Spleen (tissue), 7 donors: ENCODE results near the gene LRBA.

Experiments
- POLR2A ChIP-seq, 3 donors: fragments of 450-650 bp; IDR thresholded peaks; one replicate each; pipeline ENCODE4 v1.5.1; 2017; ENCODE audit warnings: antibody characterized with exemption in 3 of 3, mild to moderate bottlenecking in 1 of 3
- POLR2AphosphoS5 ChIP-seq, 3 donors: sonication (generic); formaldehyde crosslinking; IDR thresholded peaks; one replicate each; pipeline ENCODE4 v1.5.1; 2017; ENCODE audit warnings: antibody characterized with exemption in 3 of 3
- TF ChIP-seq, protein P1 (sequence below), 11 experiments: fragments of 200-600 bp in 7 of 11; fragments of 450-650 bp in 4 of 11; sonication (generic) in 4 of 11; IDR thresholded peaks in 8 of 11; conservative IDR thresholded peaks in 3 of 11; 1 replicate in 7 of 11; 2 replicates in 4 of 11; pipeline versions ENCODE4 v1.4.0 to v1.8.0; 2016 to 2021; ENCODE audit warnings: antibody characterized with exemption in 11 of 11, inconsistent platforms in 4 of 11, mild to moderate bottlenecking in 1 of 11
- donor health status: DM: no; HTN: no; CAD: no; lungs with moderate emphysema.
- donor health status: DM: no; HTN: no; CAD: no.
- donor health status: DM: no; HTN: no; CAD: no.

DNA sequence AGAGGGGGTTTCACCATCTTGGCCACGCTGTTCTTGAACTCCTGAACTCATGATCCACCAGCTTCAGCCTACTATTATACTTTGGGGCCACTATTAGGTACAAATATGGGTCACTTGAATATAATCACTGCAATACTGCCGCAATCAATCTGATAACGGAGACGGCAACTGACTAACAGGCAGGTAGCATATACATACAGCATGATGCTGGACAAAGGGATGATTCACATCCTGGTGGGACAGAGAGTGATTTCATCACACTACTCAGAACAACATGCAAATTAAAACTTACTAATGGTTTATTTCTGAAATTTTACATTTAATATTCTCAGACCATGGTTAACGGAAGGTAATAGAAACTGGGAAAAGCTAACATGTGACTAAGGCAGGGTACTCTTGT lies 10.9 kb downstream of the LRBA start:
- TF ChIP-seq POLR2A (IDR thresholded peaks at IDR 0.05) = no peak
- TF ChIP-seq POLR2AphosphoS5 (IDR thresholded peaks at IDR 0.05) = no peak
- TF ChIP-seq, protein P1, sequence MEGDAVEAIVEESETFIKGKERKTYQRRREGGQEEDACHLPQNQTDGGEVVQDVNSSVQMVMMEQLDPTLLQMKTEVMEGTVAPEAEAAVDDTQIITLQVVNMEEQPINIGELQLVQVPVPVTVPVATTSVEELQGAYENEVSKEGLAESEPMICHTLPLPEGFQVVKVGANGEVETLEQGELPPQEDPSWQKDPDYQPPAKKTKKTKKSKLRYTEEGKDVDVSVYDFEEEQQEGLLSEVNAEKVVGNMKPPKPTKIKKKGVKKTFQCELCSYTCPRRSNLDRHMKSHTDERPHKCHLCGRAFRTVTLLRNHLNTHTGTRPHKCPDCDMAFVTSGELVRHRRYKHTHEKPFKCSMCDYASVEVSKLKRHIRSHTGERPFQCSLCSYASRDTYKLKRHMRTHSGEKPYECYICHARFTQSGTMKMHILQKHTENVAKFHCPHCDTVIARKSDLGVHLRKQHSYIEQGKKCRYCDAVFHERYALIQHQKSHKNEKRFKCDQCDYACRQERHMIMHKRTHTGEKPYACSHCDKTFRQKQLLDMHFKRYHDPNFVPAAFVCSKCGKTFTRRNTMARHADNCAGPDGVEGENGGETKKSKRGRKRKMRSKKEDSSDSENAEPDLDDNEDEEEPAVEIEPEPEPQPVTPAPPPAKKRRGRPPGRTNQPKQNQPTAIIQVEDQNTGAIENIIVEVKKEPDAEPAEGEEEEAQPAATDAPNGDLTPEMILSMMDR (IDR thresholded peaks at IDR 0.05 in 8 of 11, conservative IDR thresholded peaks at IDR 0.05 in 3 of 11) = no peak
